Activated T-helper 9 cell treated with anti-CD3 and anti-CD28 coated beads, Interleukin-2, amount 50 U/mL, for 16 hours (primary cell): Measurements from ENCODE around the gene ACADVL.
"Not testable (repeated sequence)": the region's sequence is repeated elsewhere in the genome, so short reads cannot be mapped to it uniquely, and the experiment has no call there.

Experiments used
- DNase-seq: peaks from one replicate; pipeline ENCODE4 v3.0.0-alpha.2; 2020; ENCODE audit warnings: low read depth

ACADVL gene

DNA sequence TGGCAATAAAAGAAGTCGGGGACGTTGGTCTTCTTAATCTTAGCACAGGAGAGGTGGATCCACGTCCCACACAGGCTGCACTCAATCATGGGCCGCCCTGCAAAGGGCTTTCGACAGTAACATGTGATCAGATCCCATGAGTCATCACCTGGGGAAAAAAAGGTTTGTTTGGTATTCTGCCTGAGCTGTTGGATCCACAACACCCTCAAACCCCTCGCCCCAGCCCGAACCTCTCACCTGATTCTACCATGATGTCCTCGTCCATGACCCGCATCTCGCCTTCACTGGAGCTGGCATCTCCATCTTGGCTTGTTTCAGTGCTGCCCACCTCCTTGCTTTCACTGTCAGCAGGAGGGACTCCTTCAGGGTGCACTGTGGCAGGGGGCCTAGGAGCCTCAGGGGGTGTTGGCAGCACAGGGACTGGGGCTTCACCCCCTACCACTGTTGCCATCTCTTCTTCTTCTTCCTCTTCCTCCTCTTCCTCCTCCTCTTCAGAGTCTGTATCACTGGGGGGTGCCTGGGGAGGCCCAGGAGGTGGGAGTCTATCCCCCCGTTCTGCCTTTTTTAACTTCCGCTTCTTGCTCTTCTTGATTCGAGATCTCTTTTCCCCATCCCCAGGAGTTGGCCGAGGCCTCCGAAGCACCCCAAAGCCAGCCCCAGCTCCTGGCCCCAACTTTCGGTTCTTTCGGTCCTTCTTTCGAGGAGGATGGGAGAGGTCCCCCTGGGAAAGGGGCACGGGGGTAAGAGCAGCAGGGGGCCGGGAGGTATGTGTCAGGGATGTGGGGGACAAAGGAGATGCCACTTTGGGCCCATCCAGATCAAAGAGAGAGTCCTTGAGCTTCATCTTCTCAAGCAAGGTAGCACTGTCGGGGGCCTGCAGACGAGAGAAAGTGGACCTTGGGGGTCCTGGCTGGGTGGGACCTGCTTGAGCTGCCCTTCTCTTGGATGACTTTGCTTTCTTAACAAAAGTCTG is 16.2 kb downstream of the ACADVL start:
- no peak for DNase-seq

DNA sequence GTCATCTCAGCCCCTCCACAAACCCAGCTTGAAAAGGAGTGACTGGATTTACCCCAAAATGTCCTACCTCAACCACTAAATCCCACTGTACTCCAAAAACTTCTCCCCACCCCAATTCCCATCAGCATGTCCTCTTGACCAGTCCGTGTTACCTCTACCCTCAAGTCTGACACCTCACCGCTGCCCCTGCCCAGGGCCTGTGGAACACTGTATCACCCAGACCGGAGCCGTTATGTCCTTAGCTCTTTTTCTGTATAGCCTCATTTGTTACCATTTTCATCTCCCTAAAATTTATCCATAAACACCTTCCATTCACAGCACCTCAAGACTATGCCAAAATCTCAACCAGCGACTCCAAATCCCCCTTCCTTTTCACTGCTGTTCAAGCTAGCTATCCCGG is 17.1 kb downstream of the ACADVL start:
- no peak for DNase-seq

DNA sequence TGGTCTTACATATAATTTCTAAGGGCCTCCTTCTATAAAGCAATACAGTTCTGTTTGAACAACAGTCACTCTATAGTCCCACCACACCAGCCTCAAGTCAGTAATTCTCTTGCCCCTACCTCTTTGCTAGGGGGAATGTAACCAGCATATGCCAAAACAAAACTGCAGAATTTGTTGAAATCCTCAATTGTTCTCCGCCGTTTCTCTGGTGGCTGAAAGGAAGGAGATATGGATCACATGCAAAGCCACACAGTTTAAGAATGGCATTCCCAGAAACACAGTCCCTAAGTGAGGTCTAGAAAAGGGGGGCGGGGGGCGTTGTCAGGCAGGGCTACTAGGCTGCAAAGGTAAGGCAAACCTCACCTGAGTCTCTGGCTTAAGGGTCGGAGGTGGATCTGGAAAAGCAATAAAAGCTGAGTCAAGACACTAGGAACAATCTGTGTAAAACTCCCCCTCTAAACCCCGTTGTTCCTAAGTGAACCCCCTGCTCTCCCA is 17.6 kb downstream of the ACADVL start:
- no peak for DNase-seq

DNA sequence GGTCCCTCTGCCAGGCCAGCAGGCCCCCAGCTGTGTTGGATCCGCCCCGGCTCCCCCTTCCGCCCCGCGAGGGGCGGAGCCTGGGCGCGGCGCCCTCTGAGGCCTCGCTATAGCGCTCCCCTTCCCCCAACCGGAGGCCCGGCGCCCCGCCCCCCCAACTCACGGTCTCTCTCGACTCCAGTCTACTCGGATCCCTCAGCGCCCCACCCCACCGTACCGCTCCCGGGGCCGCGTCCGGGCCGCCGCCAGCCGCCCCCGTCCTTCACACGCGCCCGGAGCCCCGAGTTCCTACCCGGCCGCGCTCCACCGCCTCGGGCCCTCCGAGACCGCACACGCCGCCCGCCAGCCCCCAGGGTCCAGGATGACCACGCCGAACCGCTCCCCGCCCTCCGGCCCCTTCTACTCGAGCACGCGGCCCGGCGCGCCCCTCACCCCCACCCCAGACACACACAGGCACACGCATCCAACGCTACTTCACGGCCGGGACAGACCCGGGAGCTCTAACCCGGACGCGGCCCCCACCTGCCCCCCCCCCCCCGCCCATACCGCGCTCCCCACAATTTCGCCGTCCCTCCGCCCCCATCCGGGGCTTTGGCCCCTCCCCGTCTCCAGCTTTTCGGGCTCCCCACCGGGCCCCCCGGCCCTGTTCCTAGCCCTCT is 18.2 kb downstream of the ACADVL start:
- DNase-seq: peak; percentile 79

DNA sequence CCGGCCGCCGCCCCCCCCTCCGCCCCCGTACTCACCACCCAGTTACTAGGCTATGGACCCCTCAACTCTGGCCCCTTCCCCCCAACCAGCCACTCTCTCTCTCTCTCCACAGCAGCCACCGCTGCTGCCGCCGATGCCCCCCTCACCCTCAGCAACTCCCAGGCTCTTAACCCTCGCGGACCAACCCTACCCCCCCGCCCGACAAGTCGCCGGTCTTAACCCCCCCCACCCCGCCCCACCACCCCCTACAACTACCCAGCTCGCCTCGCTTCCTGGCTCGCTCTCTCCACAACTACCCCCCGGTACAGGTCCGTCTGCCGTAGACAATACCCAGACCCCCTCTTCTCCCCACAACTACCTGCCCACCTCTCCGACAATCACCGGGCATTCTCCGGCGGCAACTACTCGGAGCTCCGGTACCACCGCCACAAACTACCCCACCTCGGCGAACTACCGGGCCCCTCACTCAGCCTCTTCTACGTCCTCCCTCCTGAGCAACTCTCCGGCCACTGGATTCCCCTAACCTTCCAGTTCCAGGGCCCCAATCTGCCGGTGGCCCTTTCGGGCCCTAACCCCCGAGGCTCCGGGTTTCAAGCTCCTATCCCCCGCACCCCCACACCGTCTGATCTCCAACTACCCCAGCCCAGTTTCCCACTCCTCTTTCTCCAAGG is 18.8 kb downstream of the ACADVL start:
- DNase-seq: no peak

DNA sequence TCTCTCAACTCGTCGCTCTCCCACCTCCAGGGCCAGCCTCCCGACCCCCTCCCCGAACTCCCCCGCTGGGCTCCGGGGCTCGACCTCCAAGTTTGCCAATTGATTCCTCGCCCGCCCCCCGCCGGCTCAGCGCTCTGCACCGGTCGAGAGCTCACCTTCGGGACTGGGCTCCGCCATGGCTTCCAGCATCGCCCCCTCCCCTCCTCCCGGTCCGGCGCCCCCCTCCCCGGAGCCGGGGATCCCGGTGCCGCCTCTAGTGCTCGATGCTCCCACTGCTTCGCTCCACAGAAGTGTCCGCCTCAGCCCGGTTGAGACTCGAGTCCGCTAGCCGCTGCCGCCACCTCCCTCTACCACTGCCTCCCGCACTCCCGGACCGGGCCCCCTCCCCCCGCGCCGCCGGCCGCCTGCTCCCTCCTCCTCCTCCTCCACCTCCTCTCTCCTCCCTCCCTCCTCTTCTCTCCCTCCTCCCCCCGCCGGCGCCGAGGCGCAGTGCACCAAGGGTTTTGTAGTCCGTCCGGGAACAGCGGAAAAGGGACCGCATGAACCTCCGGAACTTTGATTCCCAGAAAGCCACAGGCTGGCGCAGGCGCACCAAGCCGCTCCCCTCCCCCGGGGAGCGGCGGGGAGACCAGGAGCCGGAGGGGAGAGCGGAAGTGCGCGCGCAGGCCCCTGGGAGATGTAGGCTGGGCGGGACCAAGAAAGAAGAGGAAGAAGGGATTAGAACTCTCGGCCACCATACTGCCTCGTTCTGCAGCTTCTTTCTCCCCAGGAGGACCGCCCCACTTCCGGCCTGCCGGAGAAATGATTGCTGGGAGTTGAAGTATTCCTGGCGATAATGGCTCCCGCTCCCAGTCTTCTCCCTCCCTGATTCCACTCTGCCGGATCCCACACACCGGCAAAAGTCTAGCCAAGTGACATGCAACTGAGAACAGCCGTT is 19.6 kb downstream of the ACADVL start, which contains the start of gene PHF23:
TSS of gene PHF23 (minus strand) at position 367 of the 937 bp plus-strand sequence. CDS start at position 189, 178 bp downstream.
- DNase-seq: peak; percentile 97

DNA sequence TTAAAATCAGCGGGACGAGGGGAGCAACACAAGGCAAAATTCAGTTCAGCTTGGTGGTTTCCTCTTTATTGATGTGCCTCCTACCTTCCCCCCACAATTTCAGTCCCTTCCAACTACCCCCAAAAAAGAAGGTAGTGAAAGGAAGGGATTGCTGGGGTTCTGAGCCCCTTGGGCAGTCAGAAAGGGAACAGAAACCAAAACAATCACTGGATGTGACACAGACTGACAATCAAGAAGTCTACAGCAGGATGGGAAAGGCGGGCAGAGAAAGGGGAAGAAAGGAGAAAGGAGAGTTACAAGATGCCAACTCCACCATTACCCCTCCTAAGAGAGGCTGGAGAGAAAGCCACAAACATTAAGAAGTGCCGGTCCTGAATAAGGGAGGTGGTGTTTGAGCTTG is 20.6 kb downstream of the ACADVL start:
- no peak for DNase-seq

DNA sequence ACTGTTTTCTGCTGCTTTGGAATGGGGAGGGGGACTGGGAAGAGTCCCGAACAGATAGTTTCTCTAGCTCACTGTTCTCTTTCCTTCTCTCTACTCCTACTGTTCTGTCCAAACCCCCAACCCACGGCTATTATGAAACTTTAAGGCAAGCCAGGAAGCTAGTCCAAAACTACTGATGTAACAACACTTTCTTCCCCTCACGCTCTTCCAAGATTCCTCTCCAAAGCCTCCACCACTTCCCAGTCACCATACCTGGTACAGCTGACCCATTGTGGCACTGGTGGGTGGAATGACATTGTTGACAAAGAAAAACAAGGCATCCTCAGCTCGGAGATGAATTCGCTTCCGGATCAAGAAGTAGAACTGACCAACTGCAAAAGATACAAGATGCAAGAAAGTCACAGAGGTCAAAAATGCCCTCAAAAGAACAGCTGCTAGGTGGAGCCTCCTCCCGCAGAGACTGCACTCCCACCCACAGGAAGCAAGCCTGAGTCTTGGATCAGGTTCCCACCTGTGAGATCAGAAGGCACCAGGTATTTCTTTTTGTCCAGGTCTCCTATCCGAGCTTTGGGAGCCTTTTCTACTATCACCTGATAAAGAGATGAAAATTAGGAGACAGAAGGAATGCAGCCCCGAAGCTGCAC is 21.5 kb downstream of the ACADVL start:
- DNase-seq: no peak

DNA sequence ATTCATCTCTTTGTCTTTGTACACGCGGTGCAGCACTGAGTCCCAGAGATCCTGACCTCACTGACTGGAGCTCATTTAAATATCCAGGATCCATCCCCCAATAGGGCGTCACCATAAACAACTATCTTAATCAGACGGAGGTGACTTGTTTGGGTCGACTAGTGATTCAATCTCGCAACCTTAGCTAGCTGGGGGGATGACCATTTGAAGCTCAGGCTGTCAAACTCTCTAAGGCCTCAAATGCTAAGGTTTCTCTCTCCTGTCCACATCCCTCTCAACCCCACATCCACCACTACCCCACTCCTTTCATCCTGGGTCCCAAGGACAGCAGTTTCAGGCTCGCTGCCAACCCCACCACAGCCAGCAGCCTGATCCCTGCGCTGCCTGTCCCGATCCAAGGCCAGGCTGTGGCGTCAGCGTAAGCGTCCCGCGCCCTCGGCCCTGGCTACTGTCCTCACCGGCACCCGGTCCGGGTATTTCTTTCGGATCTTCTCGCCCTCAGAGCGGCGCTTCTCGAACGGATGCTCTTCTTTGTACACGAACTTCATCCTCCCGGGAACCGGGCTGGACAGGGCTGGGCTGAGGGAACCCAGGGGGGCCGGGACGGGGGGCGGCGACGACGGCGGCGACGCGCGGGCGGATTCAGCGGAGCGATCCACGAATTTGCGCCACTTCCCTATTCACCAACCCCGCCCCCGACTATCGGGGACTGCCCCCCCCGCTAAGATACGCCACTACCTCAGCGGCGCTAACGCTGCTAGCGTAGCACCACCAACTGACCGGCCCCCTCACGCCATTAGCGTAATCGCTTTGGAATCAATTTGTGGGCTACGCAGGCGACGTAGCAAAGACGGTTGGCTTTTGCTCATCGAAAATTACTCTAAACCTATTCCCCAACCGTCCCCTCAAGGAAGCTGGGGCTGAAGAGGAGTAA is 22.3 kb downstream of the ACADVL start, which contains the start of gene GABARAP:
TSS of gene GABARAP (minus strand) at position 667 of the 934 bp plus-strand sequence. CDS start at position 548, 119 bp downstream.
- DNase-seq: peak; percentile 88

DNA sequence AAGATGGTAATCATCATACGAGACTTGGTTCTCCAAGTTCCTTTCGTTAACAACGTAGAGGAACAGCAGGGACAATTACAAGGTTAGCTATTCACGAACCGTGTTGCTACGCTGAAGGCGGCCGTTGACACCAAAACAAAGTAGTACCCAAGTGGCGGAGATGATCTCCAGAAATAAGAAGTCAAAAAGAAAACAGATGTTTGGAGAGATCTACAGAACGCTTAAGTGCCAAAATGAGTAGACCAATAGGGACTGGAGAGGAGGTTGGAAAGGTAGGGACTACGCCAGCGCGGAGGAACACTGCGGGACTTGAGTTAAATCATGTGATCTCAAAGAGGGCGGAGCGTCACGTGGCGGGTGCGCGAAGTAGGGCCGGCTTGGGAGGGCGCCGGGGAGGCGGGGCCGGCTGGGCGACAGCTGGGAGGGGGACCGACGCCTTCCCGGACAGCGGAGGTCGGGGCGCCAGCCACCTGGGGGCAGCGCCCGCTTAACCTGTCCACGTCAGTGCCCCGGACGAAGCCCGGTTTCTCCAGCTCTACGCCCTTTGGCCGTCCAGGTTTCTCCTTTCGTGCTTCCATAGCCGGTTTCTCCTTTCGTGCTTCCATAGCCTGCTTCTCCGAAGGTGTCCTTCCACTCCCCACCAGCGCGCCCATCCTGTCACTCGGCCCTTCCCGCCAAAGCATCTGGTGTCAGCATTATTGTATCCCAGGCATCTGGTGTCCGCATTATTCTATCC is 23.1 kb downstream of the ACADVL start:
- DNase-seq: peak; percentile 88

DNA sequence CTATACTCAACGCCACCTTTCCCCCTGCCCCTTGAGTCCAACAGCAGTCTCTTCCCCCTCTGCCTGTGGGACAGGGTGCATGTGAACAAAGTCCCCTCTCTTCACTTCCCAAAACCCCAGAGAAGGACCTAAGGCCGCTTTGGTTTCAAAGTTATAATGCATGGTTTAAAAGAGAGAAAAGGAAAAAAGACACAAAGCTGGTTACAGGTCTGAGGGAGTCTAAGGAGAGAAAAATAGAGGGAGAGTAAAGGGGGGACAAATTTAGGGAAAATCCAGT is 23.7 kb downstream of the ACADVL start:
- no peak for DNase-seq

DNA sequence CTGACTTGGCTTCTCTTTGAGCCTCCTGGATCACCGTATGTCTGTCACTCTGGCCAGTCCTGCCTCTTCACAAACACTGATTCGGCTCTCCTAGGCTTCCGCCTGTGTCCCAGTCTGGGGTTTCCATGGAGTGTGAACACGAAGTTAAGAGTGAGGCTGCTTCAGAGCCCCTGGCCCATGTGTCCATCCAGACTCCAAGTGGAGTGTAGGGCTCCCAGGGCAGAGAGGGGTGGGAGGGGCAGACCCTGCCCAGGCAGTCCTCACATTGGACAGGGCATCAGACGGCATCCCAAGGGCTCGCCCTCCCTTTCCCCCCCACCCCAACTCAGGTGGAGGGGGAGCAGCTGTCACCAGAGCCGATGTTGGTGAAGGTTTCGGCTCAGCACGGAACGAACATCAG is 24.1 kb downstream of the ACADVL start:
- DNase-seq: not testable (repeated sequence)

DNA sequence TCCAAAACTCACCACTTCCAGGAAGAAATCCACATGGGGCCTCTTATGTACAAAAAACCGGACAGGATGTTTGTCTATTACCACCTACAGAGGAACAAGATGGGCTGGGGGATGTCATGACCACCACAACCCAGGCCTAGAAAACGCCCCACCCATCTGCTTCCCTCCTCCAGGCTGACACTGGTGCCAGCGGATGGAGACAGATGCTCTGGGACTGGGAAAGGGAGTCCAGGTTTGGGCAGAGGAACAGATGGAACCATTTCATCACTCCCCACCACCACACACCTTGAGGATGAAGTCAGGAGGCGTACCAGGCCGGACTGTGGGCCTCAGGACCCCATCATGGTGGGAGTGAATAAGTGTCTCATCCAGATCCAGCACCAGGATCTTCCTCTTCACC is 27.0 kb downstream of the ACADVL start:
- no peak for DNase-seq

DNA sequence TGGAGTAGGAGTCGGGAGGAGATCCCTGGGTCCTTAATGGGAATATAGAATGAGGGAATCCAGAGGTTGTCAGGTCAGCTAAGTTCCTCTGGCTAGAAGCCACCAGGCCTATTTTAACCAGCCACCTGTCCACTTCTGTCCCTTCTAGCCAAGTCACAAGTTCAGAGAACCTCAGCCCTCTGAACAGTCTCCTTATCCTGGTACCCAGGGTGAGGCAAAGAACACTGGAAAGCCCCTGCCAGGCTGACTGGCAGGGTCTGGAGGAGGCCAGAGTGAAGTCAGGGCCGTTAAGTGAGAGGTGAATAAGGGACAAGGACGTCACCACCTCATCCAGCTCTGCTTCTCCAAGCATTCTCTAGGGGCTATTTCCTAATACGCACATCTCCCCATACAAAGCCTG is 29.1 kb downstream of the ACADVL start:
- no peak for DNase-seq

DNA sequence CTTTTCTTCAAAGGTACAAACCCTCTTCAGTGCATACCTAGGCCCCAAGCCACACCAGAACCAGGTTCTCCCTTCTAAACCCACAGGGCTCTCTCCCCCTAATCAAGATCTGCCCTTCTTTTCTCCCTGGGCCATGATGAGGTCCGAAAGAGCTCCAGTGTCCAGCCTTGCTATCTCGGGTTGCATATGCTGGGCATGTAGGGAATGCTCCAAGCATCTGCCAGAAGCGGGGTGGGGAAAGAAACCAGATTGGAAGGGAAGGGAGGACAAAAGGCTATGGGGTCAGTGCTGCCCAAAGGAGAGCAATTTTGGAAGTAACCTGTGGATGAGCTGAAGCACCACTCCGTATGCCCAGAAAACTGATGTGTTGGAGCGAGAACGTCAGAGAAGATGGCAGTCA is 29.5 kb downstream of the ACADVL start:
- no peak for DNase-seq

DNA sequence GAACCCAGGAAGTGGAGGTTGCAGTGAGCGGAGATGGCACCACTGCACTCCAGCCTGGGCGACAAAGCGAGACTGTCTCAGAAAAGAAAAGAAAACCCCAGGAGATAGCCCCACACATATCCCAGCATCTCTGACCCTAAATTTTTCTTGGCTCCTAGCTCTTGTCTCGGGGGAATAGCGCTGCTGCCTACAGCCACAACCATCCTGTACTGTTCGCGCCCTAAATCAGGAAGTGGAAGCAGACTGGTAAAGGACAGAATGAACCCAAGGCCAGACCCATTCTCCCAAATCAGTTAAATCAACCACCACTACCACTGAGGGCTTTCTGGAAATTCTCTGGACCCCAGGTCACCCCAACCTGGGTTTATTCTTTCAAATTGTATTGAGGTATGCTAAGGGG is 30.1 kb downstream of the ACADVL start:
- no peak for DNase-seq

DNA sequence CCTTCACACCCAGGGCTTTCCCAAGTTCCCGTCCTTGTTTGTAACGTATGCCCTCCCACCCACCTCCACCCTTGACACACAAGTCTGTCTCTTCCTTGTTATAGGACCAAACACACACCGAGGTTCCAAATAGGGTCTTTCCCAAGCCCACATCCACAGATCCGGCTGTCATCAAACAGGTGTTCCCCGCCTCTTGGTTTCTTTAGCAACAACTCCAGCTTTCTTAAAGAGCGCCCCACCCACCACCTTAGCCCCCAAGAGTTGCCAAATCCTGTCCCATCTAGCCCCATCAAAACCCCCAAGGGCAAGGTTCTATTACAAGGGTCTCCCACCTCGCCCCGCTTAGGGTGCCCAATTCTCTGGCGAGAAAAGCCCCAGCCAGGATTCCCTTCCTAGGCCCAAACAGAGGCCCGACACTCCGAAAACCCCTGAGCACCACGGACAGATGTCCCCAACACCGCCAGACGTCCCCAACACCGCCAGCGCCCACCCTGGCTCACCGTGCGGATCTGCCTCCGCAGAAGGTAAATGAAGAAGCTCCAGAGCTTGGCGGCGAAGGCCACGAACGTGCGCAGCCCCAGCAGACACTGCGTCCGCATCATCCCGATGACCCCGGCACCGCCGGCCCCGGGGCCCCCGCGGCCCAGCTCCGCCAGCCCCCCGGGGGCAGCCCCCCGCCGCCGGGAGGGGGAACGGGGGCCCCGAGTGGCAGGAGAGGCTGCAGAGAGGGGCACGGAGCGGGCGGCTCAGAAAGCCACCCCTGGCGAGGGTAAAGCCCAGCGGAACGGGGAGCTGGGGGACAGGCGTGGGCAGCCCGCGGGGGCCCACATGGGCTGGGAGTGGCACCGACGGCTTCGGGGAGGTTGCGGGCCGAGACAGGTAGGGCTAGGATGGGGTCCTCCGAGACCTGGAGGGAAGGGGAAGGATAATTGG is 31.2 kb downstream of the ACADVL start:
- DNase-seq: no peak

DNA sequence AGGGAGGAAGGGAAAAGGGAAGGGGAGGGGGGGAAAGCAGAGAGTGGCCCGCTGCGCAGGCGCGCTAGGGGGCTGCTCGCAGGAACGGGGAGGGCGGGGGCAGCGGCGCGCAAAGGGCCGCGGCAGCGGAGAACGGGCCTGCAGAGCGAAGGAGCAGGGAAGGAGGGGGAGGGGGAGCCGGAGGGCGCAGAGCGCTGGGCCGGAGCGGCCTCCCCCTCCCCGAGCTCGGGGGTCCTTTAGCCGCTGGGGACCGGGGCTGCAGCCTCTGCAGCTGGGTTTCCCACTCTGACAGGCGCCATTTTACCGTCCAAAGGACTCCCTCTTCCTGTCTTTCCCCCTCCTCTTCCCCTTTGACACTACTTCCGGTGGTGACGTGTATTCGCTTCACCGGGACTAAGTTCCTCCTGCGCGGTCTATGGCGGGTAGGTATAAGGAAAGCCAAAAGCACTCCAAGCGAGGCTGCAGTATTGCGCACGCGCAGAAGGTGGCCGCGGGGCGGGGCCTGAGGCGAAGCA is 32.0 kb downstream of the ACADVL start, which contains the start of gene CTDNEP1:
TSS of gene CTDNEP1 (minus strand) at position 74 of the 515 bp plus-strand sequence. CDS start 438 bp downstream, outside the sequence.
- peak; percentile 98 for DNase-seq
